K562 (cell line): ENCODE results near the gene CDT1. TPM values are rescaled to one million over a fixed set of nuclear protein-coding genes. Genes with fewer than 3 reads are reported as not detected.

Experiments
- ATAC-seq: fragments of 200-7000 bp; cut with Tn5 transposase; 3 replicates; pipeline ENCODE4 v1.9.1; 2020; ENCODE audit warnings: moderate library complexity
- BruUV-seq: library from RNA; stranded (reverse); fragments of 400-500 nt; replicated peaks from 2 replicates; lab custom pipeline; 2021; lab: Mats Ljungman, UMichigan
- CTCF ChIA-PET: fragments of 300-600 bp; formaldehyde crosslinking; extraction: SDS; loops from one replicate; lab custom pipeline; 2021; ENCODE audit warnings: low intra/inter-chr PET ratio; lab: Yijun Ruan, JAX
- POLR2A ChIA-PET: fragments of 300-600, 350-650 bp; sonication (Branson Sonifier 250); formaldehyde crosslinking; extraction: SDS; loops from one replicate; lab custom pipeline; 2021; ENCODE audit warnings: antibody characterized with exemption, inconsistent platforms; lab: Yijun Ruan, JAX
- DNase-seq, 4 experiments: peaks; one replicate each; pipeline versions ENCODE4 v3.0.0 to v3.0.0-alpha.2; 2011 to 2018; ENCODE audit warnings: low spot score in 3 of 4, mixed read lengths in 3 of 4; ENCODE audit errors: extremely low read depth in 1 of 4
- FAIRE-seq: peaks from 2 replicates; lab custom pipeline; 2011; peaks lifted over from hg19 to GRCh38; lab: Jason Lieb, UNC
- H2AFZ ChIP-seq: 2 replicates; pipeline ENCODE4 v1.6.0; 2011; ENCODE audit warnings: low read depth, low read length, control low read depth, inconsistent platforms
- H3K27ac ChIP-seq: fragments of 200-600 bp; 3 replicates; pipeline ENCODE4 v1.8.0; 2011; ENCODE audit warnings: low read depth, mild to moderate bottlenecking, control low read depth, inconsistent platforms, low read length, moderate library complexity, mixed read lengths; ENCODE audit errors: extremely low read depth
- H3K27me3 ChIP-seq, 2 experiments: fragments of 300-600 bp in 1 of 2; 2 replicates in 1 of 2; 3 replicates in 1 of 2; pipeline versions ENCODE4 v1.6.0 to v1.8.0; 2011; ENCODE audit warnings: inconsistent platforms in 2 of 2, low read length in 2 of 2, mild to moderate bottlenecking in 1 of 2, mixed read lengths in 1 of 2, moderate library complexity in 1 of 2; ENCODE audit not compliant: control insufficient read depth in 2 of 2, insufficient read depth in 2 of 2
- H3K36me3 ChIP-seq: fragments of 300-600 bp; 3 replicates; pipeline ENCODE4 v1.8.0; 2011; ENCODE audit warnings: mild to moderate bottlenecking, low read length, inconsistent platforms; ENCODE audit not compliant: control insufficient read depth, insufficient read depth
- H3K4me1 ChIP-seq, 2 experiments: fragments of 200-600 bp in 1 of 2; replicated peaks in 1 of 2; 2 replicates in 1 of 2; 3 replicates in 1 of 2; pipeline versions ENCODE4 v1.5.1 to v1.8.0; 2011; ENCODE audit warnings: inconsistent platforms in 2 of 2, low read length in 2 of 2, mild to moderate bottlenecking in 1 of 2, mixed read lengths in 1 of 2, moderate library complexity in 1 of 2; ENCODE audit not compliant: control insufficient read depth in 2 of 2, insufficient read depth in 2 of 2
- H3K4me2 ChIP-seq: 2 replicates; pipeline ENCODE4 v1.6.1; 2011; ENCODE audit warnings: low read length, control low read depth, inconsistent platforms, mixed read lengths; ENCODE audit not compliant: insufficient read depth
- H3K4me3 ChIP-seq: fragments of 200-600 bp; sonication (generic), shearing (Covaris generic); 2 replicates; pipeline ENCODE4 v1.5.1; 2016; ENCODE audit warnings: control low read depth, inconsistent platforms
- H3K79me2 ChIP-seq: fragments of 200-600 bp; 3 replicates; pipeline ENCODE4 v1.8.0; 2011; ENCODE audit warnings: low read length, inconsistent platforms; ENCODE audit not compliant: control insufficient read depth, insufficient read depth
- H3K9ac ChIP-seq, 2 experiments: 2 replicates each; pipeline versions ENCODE4 v1.6.0 to v1.6.1; 2011; ENCODE audit warnings: low read depth in 2 of 2, low read length in 2 of 2, control low read depth in 1 of 2, inconsistent platforms in 1 of 2, mild to moderate bottlenecking in 1 of 2, mixed read lengths in 1 of 2; ENCODE audit not compliant: insufficient read depth in 1 of 2
- H3K9me1 ChIP-seq: one replicate; pipeline ENCODE4 v1.6.0; 2011; ENCODE audit warnings: inconsistent platforms, mild to moderate bottlenecking, low read length, moderate library complexity; ENCODE audit not compliant: control insufficient read depth, insufficient read depth
- H3K9me3 ChIP-seq: replicated peaks from 2 replicates; pipeline ENCODE4 v1.5.1; 2011; ENCODE audit warnings: low read depth, low read length, inconsistent platforms; ENCODE audit not compliant: control insufficient read depth, insufficient read depth
- H4K20me1 ChIP-seq: replicated peaks from 2 replicates; pipeline ENCODE4 v1.6.1; 2011; ENCODE audit warnings: low read length, inconsistent platforms, mixed read lengths; ENCODE audit not compliant: control insufficient read depth, insufficient read depth
- CCAR2 ChIP-seq: fragments of 200-400 bp; formaldehyde crosslinking; IDR thresholded peaks from 2 replicates; pipeline ENCODE4 v1.6.1; 2017; ENCODE audit warnings: mild to moderate bottlenecking, low read depth, low read length
- CTBP1 ChIP-seq: fragments of 450-650 bp; IDR thresholded peaks from 2 replicates; pipeline ENCODE4 v1.6.1; 2016; ENCODE audit warnings: borderline replicate concordance
- CXXC5 ChIP-seq: fragments of 250-450 bp; sonication (Bioruptor Pico); IDR thresholded peaks from 2 replicates; pipeline ENCODE4 v1.8.0; 2022; ENCODE audit warnings: inconsistent platforms, mild to moderate bottlenecking, moderate library complexity
- HIVEP1 ChIP-seq: fragments of 250-450 bp; sonication (Bioruptor Pico); IDR thresholded peaks from 2 replicates; pipeline ENCODE4 v1.4.0; 2020; ENCODE audit warnings: mild to moderate bottlenecking
- HLTF ChIP-seq: fragments of 450-650 bp; IDR thresholded peaks from 2 replicates; pipeline ENCODE4 v1.6.1; 2016
- POLR2G ChIP-seq: fragments of 200-400 bp; formaldehyde crosslinking; IDR thresholded peaks from 2 replicates; pipeline ENCODE4 v1.6.1; 2017; ENCODE audit warnings: low read depth, mild to moderate bottlenecking, antibody characterized with exemption, low read length, moderate library complexity
- RBM22 ChIP-seq: fragments of 200-400 bp; formaldehyde crosslinking; IDR thresholded peaks from 2 replicates; pipeline ENCODE4 v1.6.1; 2018; ENCODE audit warnings: low read length, low read depth; ENCODE audit not compliant: poor library complexity, severe bottlenecking
- RUNX1 ChIP-seq: sonication (generic); IDR thresholded peaks from 2 replicates; pipeline ENCODE4 v1.6.1; 2016; ENCODE audit warnings: antibody characterized with exemption, low read depth
- SMARCB1 ChIP-seq: IDR thresholded peaks from 2 replicates; pipeline ENCODE4 v1.6.1; 2011; ENCODE audit warnings: improper control_type of control experiment, low read depth; ENCODE audit not compliant: insufficient read length
- SNIP1 ChIP-seq: fragments of 450-650 bp; IDR thresholded peaks from 2 replicates; pipeline ENCODE4 v1.7.1; 2017; ENCODE audit warnings: low read depth, mild to moderate bottlenecking
- TCF7 ChIP-seq: sonication (generic); IDR thresholded peaks from 2 replicates; pipeline ENCODE4 v1.6.1; 2016; ENCODE audit warnings: antibody characterized with exemption, borderline replicate concordance
- U2AF2 ChIP-seq: fragments of 200-400 bp; formaldehyde crosslinking; optimal IDR thresholded peaks from 2 replicates; pipeline ENCODE3; 2017; ENCODE audit warnings: low read depth, mild to moderate bottlenecking, low read length
- ZNF644 ChIP-seq: fragments of 200-800 bp; sonication (Bioruptor generic); IDR thresholded peaks from 2 replicates; pipeline ENCODE4 v1.6.1; 2016; ENCODE audit warnings: low read depth, missing genetic modification characterization, missing compliant biosample characterization
- WGBS: fragments of 100-300 bp; shearing (Covaris generic); methylation state at CpG from one replicate; pipeline ENCODE4 v1.1.6; 2016; ENCODE audit warnings: low coverage, mixed read lengths; ENCODE audit not compliant: insufficient coverage; ENCODE audit errors: missing lambda C conversion rate; 5-methylcytosine and 5-hydroxymethylcytosine counted together
- in situ Hi-C: fragments of 300-500 bp; cut with MboI; formaldehyde crosslinking; loops from 4 replicates; pipeline ENCODE4 v1.15.0; 2018; ENCODE audit warnings: inconsistent platforms, mixed read lengths
- intact Hi-C: fragments of 100-400 bp; cut with micrococcal nuclease; formaldehyde crosslinking; loops from 2 replicates; pipeline ENCODE4 v1.14.2; 2022
- polyA plus RNA-seq, 8 experiments: library from polyadenylated mRNA; depleted of rRNA in 4 of 8; stranded (reverse) in 5 of 8; unstranded in 3 of 8; fragments of >200 nt; fragmentation: Nextera tagmentation in 2 of 8; fragmentation: Illumina TruSeq in 1 of 8; extraction: Ambion mirVana in 2 of 8; extraction: Trizol in 1 of 8; gene quantifications; 2 replicates each; pipeline versions ENCODE4 v1.2.1 to v1.2.3, GENCODE V29; 2011 to 2014; ENCODE audit warnings: inconsistent platforms in 1 of 8, missing spikeins in 1 of 8
- total RNA-seq, 7 experiments: library from RNA; depleted of rRNA in 6 of 7; stranded (reverse); fragments of >200 nt in 6 of 7; fragmentation: Illumina TruSeq in 2 of 7; extraction: Trizol in 2 of 7; gene quantifications; 2 replicates each; pipeline versions ENCODE4 v1.2.1 to v1.2.3, GENCODE V29; 2011 to 2021; ENCODE audit warnings: low replicate concordance in 1 of 7

Gene CDT1
- total and polyA plus RNA-seq, 9 of the 15 experiments (the other 6 are each of a cell fraction or from before 2014, with no cell fraction given): 0.92 to 178 (median 14.2) TPM

- intact Hi-C loops: no loop called here
- ATAC-seq (no peak), DNase-seq (no peak), FAIRE-seq (no peak)
- Histone ChIP-seq H2AFZ (no peak overlapping the region), H4K20me1 (peaks cover 85% of the 10 kb centered on the region), H3K36me3 (peaks cover 93% of the 10 kb centered on the region), H3K27ac (peak overlapping the region; percentile 44; the same call in 1 of the 3 replicates), H3K9me3 (no peaks in the 10 kb centered on the region), H3K9ac (peak overlapping the region in 1 of 2 experiments; percentile 18; a peak in 2 of 4 replicates), H3K9me1 (peaks cover 39% of the 10 kb centered on the region), H3K4me1 (peaks cover 24 to 93% of the 10 kb centered on the region in 2 experiments), H3K4me2 (no peak overlapping the region), H3K4me3 (no peak overlapping the region), H3K79me2 (peaks cover 96% of the 10 kb centered on the region), H3K27me3 (no peaks in the 10 kb centered on the region)
- CTCF ChIA-PET: no interaction called here
- BruUV-seq: no TSS peak
- in situ Hi-C loops: no loop called here
- POLR2A ChIA-PET: interaction anchor here (0.7 to 8.9 kb wide), 6 partner anchors 11 to 803 kb away, joined by 3 to 102 read pairs (median 4); no protein-coding TSS in a partner anchor
- 93% methylated on average over 18 of the region's 22 CpGs for WGBS
- TF ChIP-seq POLR2G (peak; percentile 66), CCAR2 (no peak)
These were observed 43.6 kb upstream of the CDT1 start for GRCh38 chr16:88759976-88760350.

- H3K4me2 ChIP-seq: no peak overlapping the region
- H3K4me1 ChIP-seq: peaks cover 24 to 92% of the 10 kb centered on the region in 2 experiments
- peak; percentile 67 for FAIRE-seq
- no TSS peak for BruUV-seq
- peak overlapping the region; percentile 44; the same call in 1 of the 3 replicates for H3K27ac ChIP-seq
- peaks cover 96% of the 10 kb centered on the region for H3K79me2 ChIP-seq
- in situ Hi-C loops: no loop called here
- WGBS: 79% methylated on average over 24 of the region's 24 CpGs
- peaks cover 42% of the 10 kb centered on the region for H3K9me1 ChIP-seq
- ChIA-PET POLR2A (interaction anchor here (0.7 to 8.9 kb wide), 6 partner anchors 11 to 803 kb away, joined by 3 to 102 read pairs (median 4); no protein-coding TSS in a partner anchor), CTCF (no interaction called here)
- no peaks in the 10 kb centered on the region for H3K9me3 ChIP-seq
- no peak for DNase-seq
- H3K36me3 ChIP-seq: peaks cover 92% of the 10 kb centered on the region
- ATAC-seq: no peak
- no peak overlapping the region for H3K4me3 ChIP-seq
- H3K27me3 ChIP-seq: no peaks in the 10 kb centered on the region
- peaks cover 82% of the 10 kb centered on the region for H4K20me1 ChIP-seq
- H3K9ac ChIP-seq: peak overlapping the region in 1 of 2 experiments; percentile 78; a peak in 2 of 4 replicates
- intact Hi-C loops: no loop called here
- H2AFZ ChIP-seq: no peak overlapping the region
- TF ChIP-seq HIVEP1 (CRISPR knock-in tag) (no peak), TCF7 (no peak), CXXC5 (CRISPR knock-in tag) (no peak), CTBP1 (no peak), RUNX1 (no peak), SMARCB1 (no peak), SNIP1 (no peak), ZNF644 (no peak), HLTF (no peak), RBM22 (peak; percentile 76), U2AF2 (no peak), POLR2G (peak; percentile 72)
These were observed 43.0 kb upstream of the CDT1 start for GRCh38 chr16:88760424-88761142.
